ENCODE results near the gene PAPPA2. TPM values are rescaled to one million over a fixed set of nuclear protein-coding genes. Genes with fewer than 3 reads are reported as not detected.
"Not testable (repeated sequence)": the region's sequence is repeated elsewhere in the genome, so short reads cannot be mapped to it uniquely, and the experiment has no call there.

PAPPA2 gene
- total and polyA plus RNA-seq, 2 of the 8 experiments (the other 6 are each of a cell fraction or from before 2014, with no cell fraction given): 0.08 to 0.88 TPM

DNA sequence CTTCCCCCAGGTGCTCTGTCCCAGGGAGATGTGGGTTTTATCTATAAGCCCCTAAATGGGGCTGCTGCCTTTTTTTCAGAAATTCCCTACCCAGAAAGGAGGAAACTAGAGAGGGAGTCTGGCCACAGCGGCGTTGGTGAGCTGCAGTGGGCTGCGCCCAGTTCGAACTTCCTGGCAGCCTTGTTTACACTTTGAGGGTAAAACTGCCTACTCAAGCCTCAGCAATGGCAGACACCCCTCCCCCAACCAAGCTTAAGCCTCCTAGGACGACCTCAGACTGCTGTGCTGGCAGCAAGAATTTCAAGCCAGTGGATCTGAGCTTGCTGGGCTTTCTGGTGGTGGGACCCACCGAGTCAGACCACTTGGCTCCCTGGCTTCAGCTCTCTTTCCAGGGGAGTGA, 46.2 kb upstream of the PAPPA2 start (continued):
- TF ChIP-seq ZNF274 (IDR thresholded peaks at IDR 0.05; ENCODE audit: borderline replicate concordance, extremely low read depth, low read length): no peak
- no peak for TF ChIP-seq POLR2A (IDR thresholded peaks at IDR 0.05; ENCODE audit: control extremely low read depth in 1 of 2, low read depth in 2 of 2, low read length in 2 of 2)
- TF ChIP-seq KDM5A (IDR thresholded peaks at IDR 0.05; ENCODE audit: low read length): no peak
- TF ChIP-seq, protein P1, sequence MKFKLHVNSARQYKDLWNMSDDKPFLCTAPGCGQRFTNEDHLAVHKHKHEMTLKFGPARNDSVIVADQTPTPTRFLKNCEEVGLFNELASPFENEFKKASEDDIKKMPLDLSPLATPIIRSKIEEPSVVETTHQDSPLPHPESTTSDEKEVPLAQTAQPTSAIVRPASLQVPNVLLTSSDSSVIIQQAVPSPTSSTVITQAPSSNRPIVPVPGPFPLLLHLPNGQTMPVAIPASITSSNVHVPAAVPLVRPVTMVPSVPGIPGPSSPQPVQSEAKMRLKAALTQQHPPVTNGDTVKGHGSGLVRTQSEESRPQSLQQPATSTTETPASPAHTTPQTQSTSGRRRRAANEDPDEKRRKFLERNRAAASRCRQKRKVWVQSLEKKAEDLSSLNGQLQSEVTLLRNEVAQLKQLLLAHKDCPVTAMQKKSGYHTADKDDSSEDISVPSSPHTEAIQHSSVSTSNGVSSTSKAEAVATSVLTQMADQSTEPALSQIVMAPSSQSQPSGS (IDR thresholded peaks at IDR 0.05; ENCODE audit: low read length): no peak

DNA sequence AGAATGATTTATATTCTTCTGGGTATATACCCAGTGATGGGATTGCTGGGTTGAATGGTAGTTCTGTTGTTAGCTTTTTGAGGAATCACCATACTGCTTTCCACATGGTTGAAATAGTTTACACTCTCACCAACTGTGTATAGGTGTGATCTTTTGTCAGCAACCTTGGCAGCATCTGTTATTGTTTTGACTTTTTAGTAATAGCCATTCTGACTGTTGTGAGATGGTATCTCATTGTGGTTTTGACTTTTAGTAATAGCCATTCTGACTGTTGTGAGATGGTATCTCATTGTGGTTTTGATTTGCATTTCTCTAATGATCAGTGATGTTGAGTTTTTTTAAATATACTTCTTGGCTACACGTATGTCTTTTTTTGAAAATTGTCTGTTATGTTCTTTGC, 43.4 kb upstream of the PAPPA2 start:
- H3K4me2 ChIP-seq (ENCODE audit: insufficient read depth in 1 of 2, low read depth in 2 of 2, low read length in 2 of 2); H4K5ac ChIP-seq (ENCODE audit: insufficient read length, low read depth, low read length); H3K9ac ChIP-seq (replicated peaks in 1 of 4; ENCODE audit: extremely low read depth in 1 of 4, low read depth in 3 of 4, low read length in 3 of 4); CTCF ChIA-PET (ENCODE audit: partially characterized antibody); H3K23me2 ChIP-seq (ENCODE audit: low read depth, low read length); H3K79me2 ChIP-seq (ENCODE audit: control insufficient read depth in 1 of 2, insufficient read depth in 2 of 2, low read length in 2 of 2); H3K23ac ChIP-seq (ENCODE audit: insufficient read length); H4K20me1 ChIP-seq (replicated peaks in 1 of 2; ENCODE audit: control insufficient read depth in 1 of 2, insufficient read depth in 2 of 2, low read length in 2 of 2); H2BK12ac ChIP-seq (ENCODE audit: low read depth, low read length); H3K27ac ChIP-seq (ENCODE audit: low read depth, low read length); H2AFZ ChIP-seq (ENCODE audit: low read length); H3K36me3 ChIP-seq (ENCODE audit: control insufficient read depth in 2 of 4, insufficient read depth in 4 of 4, low read length in 3 of 4); H3K79me1 ChIP-seq (ENCODE audit: low read depth, low read length); H2BK15ac ChIP-seq (ENCODE audit: low read length); DNase-seq (ENCODE audit: low read depth in 1 of 2, low spot score in 2 of 2); H2AK5ac ChIP-seq (ENCODE audit: low read depth, low read length); POLR2A ChIA-PET (ENCODE audit: partially characterized antibody); H3K56ac ChIP-seq (replicated peaks; ENCODE audit: insufficient read length, low read depth, low read length); H3K4ac ChIP-seq (replicated peaks; ENCODE audit: insufficient read length, low read depth, low read length); H3K18ac ChIP-seq (ENCODE audit: extremely low read depth, low read length); FAIRE-seq; H2BK5ac ChIP-seq (ENCODE audit: low read depth, low read length); H3K9me3 ChIP-seq (ENCODE audit: insufficient read depth in 2 of 2, low read depth in 1 of 2, low read length in 1 of 2); H3K4me3 ChIP-seq (ENCODE audit: extremely low read depth in 1 of 4, insufficient read depth in 2 of 4, low read depth in 3 of 4, low read length in 4 of 4); H3K4me1 ChIP-seq (replicated peaks in 1 of 4; ENCODE audit: control insufficient read depth in 3 of 4, insufficient read depth in 4 of 4, low read length in 3 of 4); H2BK20ac ChIP-seq (ENCODE audit: low read length); H4K91ac ChIP-seq (replicated peaks; ENCODE audit: insufficient read length, low read length); H3K27me3 ChIP-seq (replicated peaks in 1 of 4; ENCODE audit: control insufficient read depth in 3 of 4, extremely low read depth in 1 of 4, insufficient read depth in 3 of 4, low read length in 3 of 4); H3K14ac ChIP-seq (ENCODE audit: insufficient read length); H4K8ac ChIP-seq (ENCODE audit: extremely low read depth, insufficient read depth, low read length); H2BK120ac ChIP-seq (replicated peaks; ENCODE audit: low read depth, low read length): not testable (repeated sequence)
- WGBS, 2 experiments (ENCODE audit: extremely low coverage in 1 of 2, insufficient coverage in 1 of 2, insufficient read length in 1 of 2, insufficient replicate concordance in 2 of 2, low coverage in 1 of 2, low lambda C conversion rate in 2 of 2, missing lambda C conversion rate in 1 of 2): 75% methylated on average over 1 of the region's 1 CpG; no CpG with 5 or more reads in 1 of the 2 experiments
